ENCODE measurements around the gene CFAP70.
A peak's percentile ranks its signal among the peaks of the same experiment; 100 is the strongest.

CFAP70 gene

GRCh38 chr10:73358331-73359279, at the start of gene CFAP70:
TSS of gene CFAP70 (minus strand) at chr10:73358864. CDS start at chr10:73354796, 4,068 bp downstream.
- peak within 1 kb of the TSS; percentile 76 for H3K4me3 ChIP-seq (ENCODE audit: low read depth, low read length)
- no peak for TF ChIP-seq CTCF (IDR thresholded peaks at IDR 0.05; ENCODE audit: control insufficient read depth, extremely low read depth, insufficient read depth)
- DNase-seq (ENCODE audit: low read depth) = peak; percentile 96

GRCh38 chr10:73408061-73408460, 49.4 kb upstream of the CFAP70 start:
- H3K4me3 ChIP-seq (ENCODE audit: low read depth, low read length) = no peak overlapping the region
- no peak for TF ChIP-seq CTCF (IDR thresholded peaks at IDR 0.05; ENCODE audit: control insufficient read depth, extremely low read depth, insufficient read depth)
- DNase-seq (ENCODE audit: low read depth) = no peak

- no peak for TF ChIP-seq CTCF (IDR thresholded peaks at IDR 0.05; ENCODE audit: control insufficient read depth, extremely low read depth, insufficient read depth)
- H3K4me3 ChIP-seq (ENCODE audit: low read depth, low read length) = no peak overlapping the region
- no peak for DNase-seq (ENCODE audit: low read depth)
Observed at GRCh38 chr10:73407495-73407894, 48.8 kb upstream of the CFAP70 start.

- TF ChIP-seq CTCF (IDR thresholded peaks at IDR 0.05; ENCODE audit: control insufficient read depth, extremely low read depth, insufficient read depth) = no peak
- H3K4me3 ChIP-seq (ENCODE audit: low read depth, low read length) = no peak overlapping the region
- DNase-seq (ENCODE audit: low read depth) = no peak
Observed at GRCh38 chr10:73406846-73407245, 48.2 kb upstream of the CFAP70 start.

- TF ChIP-seq CTCF (IDR thresholded peaks at IDR 0.05; ENCODE audit: control insufficient read depth, extremely low read depth, insufficient read depth) = no peak
- no peak for DNase-seq (ENCODE audit: low read depth)
Observed at GRCh38 chr10:73405556-73405955, 46.9 kb upstream of the CFAP70 start.

GRCh38 chr10:73404690-73405089, 46.0 kb upstream of the CFAP70 start:
- no peak overlapping the region for H3K4me3 ChIP-seq (ENCODE audit: low read depth, low read length)
- no peak for TF ChIP-seq CTCF (IDR thresholded peaks at IDR 0.05; ENCODE audit: control insufficient read depth, extremely low read depth, insufficient read depth)
- no peak for DNase-seq (ENCODE audit: low read depth)

More at GRCh38 chr10:73405556-73405955, 46.9 kb upstream of the CFAP70 start:
- H3K4me3 ChIP-seq (ENCODE audit: low read depth, low read length) = no peak overlapping the region

All from LNCaP clone FGC (cell line).